NT2/D1 (cell line): Measurements from ENCODE around the gene ING2.

Experiments
- YY1 ChIP-seq: IDR thresholded peaks from 2 replicates; pipeline ENCODE4 v1.6.1; 2011; ENCODE audit not compliant: insufficient read length, insufficient read depth
- ZNF274 ChIP-seq: IDR thresholded peaks from 2 replicates; pipeline ENCODE4 v1.6.1; 2011; ENCODE audit warnings: mild to moderate bottlenecking, low read depth, low read length

- TF ChIP-seq ZNF274: no peak
- no peak for TF ChIP-seq YY1
These were observed 11.6 kb upstream of the ING2 start for GRCh38 chr4:183493246-183493645.
